DND-41 (cell line): Measurements from ENCODE around the gene USP9Y.

Experiments used
- ATAC-seq: fragments of 200-7000 bp; cut with Tn5 transposase; 3 replicates; pipeline ENCODE4 v1.9.1; 2021; ENCODE audit warnings: low read depth; ENCODE audit not compliant: insufficient read depth
- DNase-seq: peaks from one replicate; pipeline ENCODE4 v3.0.0-alpha.2; 2020
- H2AFZ ChIP-seq: 2 replicates; pipeline ENCODE4 v1.6.0; 2012; ENCODE audit warnings: low read depth, low read length
- H3K27ac ChIP-seq: 2 replicates; pipeline ENCODE4 v1.5.1; 2012; ENCODE audit warnings: low read length, inconsistent platforms
- H3K27me3 ChIP-seq: fragments of 200-600 bp; sonication (generic); 2 replicates; pipeline ENCODE4 v1.6.0; 2012; ENCODE audit warnings: low read length, mild to moderate bottlenecking, inconsistent platforms; ENCODE audit not compliant: insufficient read depth, poor library complexity
- H3K36me3 ChIP-seq: 2 replicates; pipeline ENCODE4 v1.5.1; 2012; ENCODE audit warnings: low read length, inconsistent platforms; ENCODE audit not compliant: insufficient read depth
- H3K4me1 ChIP-seq: 2 replicates; pipeline ENCODE4 v1.5.1; 2012; ENCODE audit warnings: mild to moderate bottlenecking, low read length; ENCODE audit not compliant: insufficient read depth
- H3K4me2 ChIP-seq: 2 replicates; pipeline ENCODE4 v1.6.0; 2012; ENCODE audit warnings: mild to moderate bottlenecking, moderate library complexity, low read length, inconsistent platforms; ENCODE audit not compliant: insufficient read depth
- H3K4me3 ChIP-seq, 2 experiments: fragments of 200-600 bp in 1 of 2; shearing (Covaris generic) in 1 of 2; 2 replicates each; pipeline ENCODE4 v1.5.1; 2012 to 2016; ENCODE audit warnings: inconsistent platforms in 2 of 2, low read length in 2 of 2, mild to moderate bottlenecking in 2 of 2, low read depth in 1 of 2, moderate library complexity in 1 of 2
- H3K79me2 ChIP-seq: 2 replicates; pipeline ENCODE4 v1.6.0; 2012; ENCODE audit warnings: low read length, inconsistent platforms; ENCODE audit not compliant: insufficient read depth
- H3K9ac ChIP-seq: 2 replicates; pipeline ENCODE4 v1.6.0; 2012; ENCODE audit warnings: low read depth, mild to moderate bottlenecking, inconsistent platforms, low read length, moderate library complexity
- H3K9me3 ChIP-seq: 2 replicates; pipeline ENCODE4 v1.5.1; 2012; ENCODE audit warnings: low read length, moderate library complexity, mild to moderate bottlenecking, inconsistent platforms; ENCODE audit not compliant: insufficient read depth, severe bottlenecking
- H4K20me1 ChIP-seq: 2 replicates; pipeline ENCODE4 v1.6.0; 2012; ENCODE audit warnings: low read length; ENCODE audit not compliant: insufficient read depth
- EZH2 ChIP-seq: IDR thresholded peaks from 3 replicates; pipeline ENCODE4 v1.6.1; 2012; ENCODE audit warnings: borderline replicate concordance, low read depth, mild to moderate bottlenecking, moderate library complexity, low read length, inconsistent platforms; ENCODE audit not compliant: severe bottlenecking
- TF ChIP-seq, protein P1 (sequence below): IDR thresholded peaks from 2 replicates; pipeline ENCODE4 v1.5.1; 2012; ENCODE audit warnings: borderline replicate concordance, low read length, moderate library complexity, mild to moderate bottlenecking; ENCODE audit not compliant: poor library complexity, severe bottlenecking; ENCODE audit errors: extremely low read depth

The USP9Y gene

DNA sequence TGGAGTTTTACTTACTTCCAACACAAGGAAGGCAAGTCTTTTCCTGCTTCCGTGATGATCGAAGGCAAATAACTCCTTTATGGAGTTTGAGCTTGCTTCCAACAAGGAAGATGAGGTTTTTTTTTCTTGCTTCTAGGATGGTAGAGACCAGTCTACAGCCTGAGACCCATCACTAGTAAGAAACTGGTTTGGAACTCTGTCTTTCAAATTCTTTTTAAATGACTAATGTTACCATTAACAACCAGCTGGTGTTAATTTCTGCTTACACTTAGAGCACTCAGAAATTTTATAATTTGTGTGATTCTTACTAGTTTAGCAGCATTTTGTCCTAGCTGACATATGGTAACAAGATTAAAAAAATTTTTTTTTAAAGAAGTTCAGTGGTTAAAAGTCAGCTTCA is 19.5 kb upstream of the USP9Y start:
- Histone ChIP-seq H3K27me3 (no peaks in the 10 kb centered on the region), H3K4me3 (no peak overlapping the region), H3K27ac (no peak overlapping the region), H3K9me3 (peaks cover 16% of the 10 kb centered on the region), H3K4me2 (no peak overlapping the region), H3K79me2 (peaks cover 85% of the 10 kb centered on the region), H2AFZ (no peak overlapping the region), H4K20me1 (no peaks in the 10 kb centered on the region), H3K36me3 (peaks cover 29% of the 10 kb centered on the region), H3K9ac (no peak overlapping the region), H3K4me1 (no peaks in the 10 kb centered on the region)
- no peak for TF ChIP-seq EZH2
- TF ChIP-seq, protein P1, sequence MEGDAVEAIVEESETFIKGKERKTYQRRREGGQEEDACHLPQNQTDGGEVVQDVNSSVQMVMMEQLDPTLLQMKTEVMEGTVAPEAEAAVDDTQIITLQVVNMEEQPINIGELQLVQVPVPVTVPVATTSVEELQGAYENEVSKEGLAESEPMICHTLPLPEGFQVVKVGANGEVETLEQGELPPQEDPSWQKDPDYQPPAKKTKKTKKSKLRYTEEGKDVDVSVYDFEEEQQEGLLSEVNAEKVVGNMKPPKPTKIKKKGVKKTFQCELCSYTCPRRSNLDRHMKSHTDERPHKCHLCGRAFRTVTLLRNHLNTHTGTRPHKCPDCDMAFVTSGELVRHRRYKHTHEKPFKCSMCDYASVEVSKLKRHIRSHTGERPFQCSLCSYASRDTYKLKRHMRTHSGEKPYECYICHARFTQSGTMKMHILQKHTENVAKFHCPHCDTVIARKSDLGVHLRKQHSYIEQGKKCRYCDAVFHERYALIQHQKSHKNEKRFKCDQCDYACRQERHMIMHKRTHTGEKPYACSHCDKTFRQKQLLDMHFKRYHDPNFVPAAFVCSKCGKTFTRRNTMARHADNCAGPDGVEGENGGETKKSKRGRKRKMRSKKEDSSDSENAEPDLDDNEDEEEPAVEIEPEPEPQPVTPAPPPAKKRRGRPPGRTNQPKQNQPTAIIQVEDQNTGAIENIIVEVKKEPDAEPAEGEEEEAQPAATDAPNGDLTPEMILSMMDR, result no peak
- DNase-seq (no peak), ATAC-seq (no peak)

DNA sequence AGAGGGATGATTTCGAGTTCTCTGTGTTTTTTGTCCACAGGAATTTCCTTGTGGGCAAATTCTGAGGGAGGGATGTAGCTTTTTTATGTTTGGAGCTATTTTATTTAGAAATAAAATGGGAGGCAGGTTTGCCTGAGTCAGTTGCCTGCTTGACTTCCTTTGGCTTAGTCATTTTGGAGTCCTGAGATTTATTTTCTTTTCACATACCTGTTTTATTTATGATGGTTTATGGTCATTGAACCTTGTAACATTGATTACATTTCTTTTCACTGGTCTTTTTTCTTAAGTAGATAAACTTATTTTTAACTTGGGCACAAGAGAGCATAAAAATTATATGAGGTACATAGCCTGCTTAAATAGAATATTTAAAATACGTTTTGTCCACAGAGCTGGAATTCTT is 12.7 kb upstream of the USP9Y start:
- Histone ChIP-seq H4K20me1 (no peaks in the 10 kb centered on the region), H3K4me3 (no peak overlapping the region), H3K36me3 (peaks cover 74% of the 10 kb centered on the region), H3K9ac (no peak overlapping the region), H3K9me3 (peaks cover 28% of the 10 kb centered on the region), H3K27ac (no peak overlapping the region), H3K4me2 (no peak overlapping the region), H2AFZ (no peak overlapping the region), H3K27me3 (no peaks in the 10 kb centered on the region), H3K4me1 (no peaks in the 10 kb centered on the region), H3K79me2 (peaks cover 31% of the 10 kb centered on the region)
- DNase-seq (no peak), ATAC-seq (no peak)
- TF ChIP-seq EZH2, result no peak
- TF ChIP-seq, protein P1, result no peak

DNA sequence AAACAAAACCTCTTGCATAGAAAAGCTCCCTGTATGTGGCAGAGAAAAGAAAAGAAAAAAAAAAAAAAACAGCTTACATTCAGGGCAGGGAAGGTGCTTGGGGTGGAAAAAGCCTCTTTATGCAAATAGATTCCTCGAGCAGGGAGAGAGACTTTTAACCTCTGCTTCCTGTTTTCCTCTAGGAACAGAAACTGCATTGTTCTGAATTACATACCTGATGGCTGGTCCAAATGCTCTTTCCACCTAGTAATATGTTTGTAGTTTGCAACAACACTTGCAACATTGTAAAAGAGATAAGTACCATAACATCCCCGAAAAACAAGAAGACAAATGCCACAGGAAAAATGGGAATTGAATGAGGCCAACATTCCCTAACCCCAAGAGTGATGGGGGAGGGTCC is 944 bp upstream of the USP9Y start:
- Histone ChIP-seq H3K4me1 (peaks cover 5% of the 10 kb centered on the region), H3K9me3 (peaks cover 26% of the 10 kb centered on the region), H3K27me3 (no peaks in the 10 kb centered on the region), H4K20me1 (no peaks in the 10 kb centered on the region), H2AFZ (no peak overlapping the region), H3K27ac (no peak overlapping the region), H3K79me2 (peaks cover 4% of the 10 kb centered on the region), H3K36me3 (peaks cover 54% of the 10 kb centered on the region), H3K9ac (no peak overlapping the region), H3K4me3 (no peak overlapping the region), H3K4me2 (no peak overlapping the region)
- ATAC-seq (no peak), DNase-seq (no peak)
- no peak for TF ChIP-seq EZH2
- TF ChIP-seq, protein P1, result no peak

GRCh38 chrY:12702174-12702573 is 1.1 kb downstream of the USP9Y start:
- H3K27ac ChIP-seq, result no peak overlapping the region
- H3K4me2 ChIP-seq, result no peak overlapping the region
- H3K4me3 ChIP-seq, result no peak overlapping the region
- H3K36me3 ChIP-seq, result peaks cover 57% of the 10 kb centered on the region
- no peaks in the 10 kb centered on the region for H4K20me1 ChIP-seq
- H2AFZ ChIP-seq, result no peak overlapping the region
- no peaks in the 10 kb centered on the region for H3K27me3 ChIP-seq
- peaks cover 9% of the 10 kb centered on the region for H3K79me2 ChIP-seq
- ATAC-seq (no peak), DNase-seq (no peak)
- H3K9ac ChIP-seq, result no peak overlapping the region
- H3K9me3 ChIP-seq, result peaks cover 26% of the 10 kb centered on the region
- H3K4me1 ChIP-seq, result peaks cover 5% of the 10 kb centered on the region
- TF ChIP-seq EZH2, result no peak
- TF ChIP-seq, protein P1, result no peak
